ENCODE measurements around the gene SH3RF1.

GRCh38 chr4:169253113-169253671, 17.6 kb downstream of the SH3RF1 start:
- TF ChIP-seq CTCF (IDR thresholded peaks at IDR 0.05; ENCODE audit: borderline replicate concordance, extremely low read depth, low read length, poor library complexity, severe bottlenecking) (no peak), EZH2 (IDR thresholded peaks at IDR 0.05; ENCODE audit: borderline replicate concordance, low read depth, low read length, severe bottlenecking) (no peak)

Data from DND-41 (cell line).